WERI-Rb-1 (cell line): ENCODE measurements around the gene ASIC1.

Experiments used
- DNase-seq: peaks from one replicate; pipeline ENCODE4 v3.0.0-alpha.2; 2020
- H3K27ac ChIP-seq: fragments of 250-450 bp; sonication (Bioruptor Pico); 2 replicates; pipeline ENCODE4 v1.5.1; 2020; ENCODE audit warnings: mild to moderate bottlenecking, moderate library complexity
- H3K27me3 ChIP-seq: fragments of 250-450 bp; sonication (Bioruptor Pico); 2 replicates; pipeline ENCODE4 v1.5.1; 2021; ENCODE audit warnings: mild to moderate bottlenecking, low read depth, moderate library complexity; ENCODE audit not compliant: insufficient read depth, severe bottlenecking
- H3K36me3 ChIP-seq: fragments of 250-450 bp; sonication (Bioruptor Pico); 2 replicates; pipeline ENCODE4 v1.5.1; 2020; ENCODE audit warnings: mild to moderate bottlenecking, moderate library complexity
- H3K4me3 ChIP-seq: 2 replicates; pipeline ENCODE4 v1.5.1; 2011; ENCODE audit warnings: low read depth, mild to moderate bottlenecking, control low read depth, low read length
- H3K9me3 ChIP-seq: fragments of 250-450 bp; sonication (Bioruptor Pico); 2 replicates; pipeline ENCODE4 v1.5.1; 2021; ENCODE audit warnings: mild to moderate bottlenecking, moderate library complexity; ENCODE audit not compliant: severe bottlenecking
- CTCF ChIP-seq: IDR thresholded peaks from 2 replicates; pipeline ENCODE4 v1.5.1; 2011; ENCODE audit warnings: low read depth, mild to moderate bottlenecking, control low read depth, inconsistent platforms, low read length

Gene ASIC1

DNA sequence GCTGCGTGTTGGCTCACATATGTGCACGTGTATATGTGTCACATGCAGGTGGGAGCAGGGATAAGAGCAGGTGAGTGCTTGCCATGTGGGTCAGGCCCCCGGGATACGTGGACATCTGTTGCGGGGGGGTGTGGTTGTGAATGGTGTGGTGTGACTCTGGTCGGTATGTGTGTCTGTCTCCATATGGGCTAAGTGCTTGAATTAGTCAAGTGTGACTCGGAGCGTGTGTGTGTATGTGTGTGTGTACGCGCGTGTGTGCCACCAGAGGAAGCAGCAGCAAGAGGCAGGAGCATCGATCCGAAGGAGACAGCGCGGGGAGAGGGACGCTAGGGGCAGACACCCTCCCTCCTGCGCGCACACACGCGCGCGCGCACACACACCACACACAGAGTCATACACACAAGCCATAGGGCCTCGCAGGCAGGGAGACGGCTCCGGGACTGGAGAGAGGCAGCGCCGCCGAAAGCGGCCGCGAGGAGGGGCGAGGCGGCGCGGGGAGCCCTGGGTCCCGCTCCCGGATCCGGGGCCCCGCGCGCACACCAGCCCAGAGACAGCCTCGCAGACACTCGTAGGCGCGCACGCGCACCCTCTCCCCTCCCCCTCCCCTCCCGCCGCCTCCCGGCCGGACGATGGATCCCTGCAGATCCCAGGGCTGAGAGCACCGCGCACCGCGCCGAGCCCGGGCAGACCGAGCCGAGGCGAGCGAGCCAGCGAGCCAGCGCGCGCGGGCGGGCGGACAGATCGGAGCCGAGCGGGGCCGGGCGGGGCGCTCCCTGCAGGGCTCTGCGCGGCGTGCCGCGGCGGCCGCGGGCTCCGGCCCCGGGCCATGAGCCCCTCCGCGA lies at the start of gene ASIC1:
TSS of gene ASIC1 (plus strand) at position 597 of the 842 bp plus-strand sequence. CDS start 1,171 bp downstream, outside the sequence.
- TF ChIP-seq CTCF, result no peak
- no peaks in the 10 kb centered on the region for H3K27me3 ChIP-seq
- DNase-seq, result peak; percentile 87
- H3K4me3 ChIP-seq, result peak within 1 kb of the TSS; percentile 69
- H3K9me3 ChIP-seq, result no peaks in the 10 kb centered on the region
- peaks cover 15% of the 10 kb centered on the region for H3K36me3 ChIP-seq
- peak within 1 kb of the TSS; percentile 64 for H3K27ac ChIP-seq

DNA sequence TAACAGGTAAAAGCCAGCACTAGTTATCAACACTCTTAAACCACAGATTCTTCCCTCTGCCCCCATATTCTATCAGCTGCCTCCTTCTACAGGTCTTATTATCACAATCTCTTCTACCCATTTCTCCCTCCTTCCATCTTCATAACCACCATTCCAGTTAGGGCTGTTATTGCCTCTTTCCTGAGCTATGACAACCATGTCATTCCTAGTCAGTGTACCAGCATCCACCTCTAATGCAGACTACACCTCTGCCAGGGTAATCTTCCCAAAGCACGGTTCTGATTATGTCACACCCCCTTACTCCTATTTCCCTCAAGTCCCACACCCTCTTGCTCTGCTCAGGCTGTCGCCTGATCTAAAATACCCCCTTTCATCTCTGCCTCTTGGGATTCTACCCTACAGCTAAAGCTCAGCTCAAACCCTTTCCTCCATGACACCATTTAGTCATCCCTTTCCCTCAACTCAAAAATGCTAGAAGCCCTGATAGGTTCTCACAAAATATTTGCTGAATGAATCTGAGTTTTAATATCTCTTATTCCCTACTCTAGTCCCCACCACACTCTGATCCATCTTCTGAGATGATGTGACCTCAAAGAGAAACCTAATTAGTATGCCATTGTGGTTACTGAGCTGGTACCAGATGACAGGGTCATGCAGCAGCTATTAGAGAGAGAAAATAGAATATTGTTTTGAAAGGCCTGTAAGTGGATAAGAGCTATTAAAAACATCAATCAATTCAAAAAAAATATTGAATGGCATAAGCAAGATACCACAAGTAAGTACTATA lies 43.8 kb upstream of the ASIC1 start:
- Histone ChIP-seq H3K9me3 (no peaks in the 10 kb centered on the region), H3K27ac (no peak overlapping the region), H3K4me3 (no peak overlapping the region), H3K36me3 (peaks cover 67% of the 10 kb centered on the region), H3K27me3 (no peaks in the 10 kb centered on the region)
- TF ChIP-seq CTCF, result no peak
- DNase-seq, result no peak

GRCh38 chr12:50014342-50014741 lies 43.1 kb upstream of the ASIC1 start:
- H3K36me3 ChIP-seq, result peaks cover 67% of the 10 kb centered on the region
- no peak overlapping the region for H3K4me3 ChIP-seq
- no peaks in the 10 kb centered on the region for H3K27me3 ChIP-seq
- TF ChIP-seq CTCF, result no peak
- H3K9me3 ChIP-seq, result no peaks in the 10 kb centered on the region
- H3K27ac ChIP-seq, result no peak overlapping the region
- DNase-seq, result no peak

DNA sequence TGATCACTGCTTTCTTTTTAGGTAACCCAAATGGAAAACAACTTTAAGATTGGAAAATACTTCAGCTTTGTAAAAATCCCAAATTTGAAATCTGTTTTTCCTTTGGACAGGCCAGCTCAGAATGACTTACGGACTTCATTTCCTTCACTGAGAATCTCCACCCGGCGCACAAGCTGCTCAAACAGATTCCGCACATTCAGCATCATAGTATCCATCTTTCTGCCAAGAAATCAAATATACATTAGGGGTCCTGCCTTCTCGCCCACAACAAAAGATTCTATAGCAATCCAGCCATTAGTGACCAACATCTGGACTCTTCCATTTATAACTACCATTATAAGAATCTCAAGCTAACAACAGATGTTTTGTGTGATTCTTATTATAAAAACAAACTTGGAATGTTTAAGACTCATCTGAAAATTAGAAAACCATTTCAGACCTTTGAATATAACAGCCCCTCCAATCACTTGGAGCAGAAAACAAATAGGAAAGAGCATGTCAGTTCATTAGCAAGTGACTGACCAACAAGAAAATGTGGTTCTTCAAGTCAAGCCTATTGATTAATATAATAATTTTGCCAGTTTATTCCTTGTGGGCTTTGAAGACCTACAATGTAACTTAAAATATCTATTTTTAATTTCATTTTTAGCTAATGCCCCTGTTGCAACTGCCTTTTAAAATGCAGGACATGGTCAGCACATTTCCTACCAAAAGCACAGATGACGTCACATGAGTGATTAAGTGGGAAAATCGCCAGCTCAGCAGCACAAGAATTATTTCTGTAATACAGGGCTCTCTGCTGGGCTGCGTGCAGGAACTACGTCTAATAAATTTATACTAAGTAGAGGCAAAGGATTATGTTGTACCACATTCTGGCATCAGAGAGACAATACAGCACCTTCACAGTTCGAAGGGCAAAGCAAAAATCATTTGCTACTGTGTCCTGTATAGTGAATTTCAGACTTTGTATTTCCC lies 40.6 kb upstream of the ASIC1 start:
- Histone ChIP-seq H3K9me3 (no peaks in the 10 kb centered on the region), H3K27ac (no peak overlapping the region; the same call in 1 of the 2 replicates), H3K36me3 (peaks cover 67% of the 10 kb centered on the region), H3K4me3 (no peak overlapping the region), H3K27me3 (no peaks in the 10 kb centered on the region)
- no peak for TF ChIP-seq CTCF
- DNase-seq, result no peak

GRCh38 chr12:50017641-50018040 lies 39.8 kb upstream of the ASIC1 start:
- H3K27ac ChIP-seq, result no peak overlapping the region
- TF ChIP-seq CTCF, result no peak
- no peak overlapping the region for H3K4me3 ChIP-seq
- no peaks in the 10 kb centered on the region for H3K9me3 ChIP-seq
- no peak for DNase-seq
- peaks cover 69% of the 10 kb centered on the region for H3K36me3 ChIP-seq
- H3K27me3 ChIP-seq, result no peaks in the 10 kb centered on the region
